HepG2 (cell line): ENCODE measurements around the gene CHMP6. TPM values are rescaled to one million over a fixed set of nuclear protein-coding genes. Genes with fewer than 3 reads are reported as not detected.

ENCODE experiments used
- CBX5 ChIP-seq: sonication (generic); formaldehyde crosslinking; IDR thresholded peaks from 2 replicates; pipeline ENCODE4 v1.4.0; 2020; ENCODE audit warnings: missing genetic modification reagents, borderline replicate concordance
- CREBL2 ChIP-seq: sonication (generic); formaldehyde crosslinking; IDR thresholded peaks from 2 replicates; pipeline ENCODE4 v1.8.1; 2023; ENCODE audit warnings: missing genetic modification reagents, mild to moderate bottlenecking, borderline replicate concordance
- DZIP1 ChIP-seq: sonication (generic); formaldehyde crosslinking; IDR thresholded peaks from 2 replicates; pipeline ENCODE4 v1.5.0; 2020; ENCODE audit warnings: mild to moderate bottlenecking, missing genetic modification reagents
- ELF1 ChIP-seq: sonication (generic); formaldehyde crosslinking; IDR thresholded peaks from 2 replicates; pipeline ENCODE4 v1.4.0; 2020; ENCODE audit warnings: missing genetic modification reagents
- EZH2 ChIP-seq: conservative IDR thresholded peaks from 2 replicates; pipeline ENCODE4 v1.6.1; 2012; ENCODE audit warnings: mild to moderate bottlenecking, low read depth, low read length, moderate library complexity
- GABPA ChIP-seq, 2 experiments: IDR thresholded peaks; 2 replicates each; pipeline ENCODE4 v1.6.1; 2011 to 2016; ENCODE audit warnings: low read depth in 2 of 2, low read length in 1 of 2, missing biosample characterization in 1 of 2, missing genetic modification characterization in 1 of 2
- HOXA3 ChIP-seq: sonication (generic); formaldehyde crosslinking; IDR thresholded peaks from 2 replicates; pipeline ENCODE4 v1.5.0; 2020; ENCODE audit warnings: missing genetic modification reagents
- KMT2A ChIP-seq: sonication (generic); formaldehyde crosslinking; IDR thresholded peaks from 2 replicates; pipeline ENCODE4 v1.4.0; 2020; ENCODE audit warnings: missing genetic modification reagents
- MAFK ChIP-seq, 2 experiments: IDR thresholded peaks in 1 of 2; conservative IDR thresholded peaks in 1 of 2; 2 replicates each; pipeline ENCODE4 v1.6.1; 2011; ENCODE audit warnings: improper control_type of control experiment in 2 of 2, low read length in 2 of 2
- MIER2 ChIP-seq: IDR thresholded peaks from 2 replicates; pipeline ENCODE4 v1.6.1; 2016; ENCODE audit warnings: missing biosample characterization, missing genetic modification reagents
- MYNN ChIP-seq: sonication (generic); formaldehyde crosslinking; IDR thresholded peaks from 2 replicates; pipeline ENCODE4 v1.4.0; 2020; ENCODE audit warnings: mild to moderate bottlenecking, low read depth, missing genetic modification reagents
- NRL ChIP-seq: sonication (generic); formaldehyde crosslinking; IDR thresholded peaks from 2 replicates; pipeline ENCODE4 v1.5.0; 2020; ENCODE audit warnings: missing genetic modification reagents, mild to moderate bottlenecking, moderate library complexity, borderline replicate concordance
- PHF8 ChIP-seq: sonication (generic); formaldehyde crosslinking; IDR thresholded peaks from 2 replicates; pipeline ENCODE4 v1.5.0; 2020; ENCODE audit warnings: missing genetic modification reagents
- SPEN ChIP-seq: sonication (generic); formaldehyde crosslinking; IDR thresholded peaks from 2 replicates; pipeline ENCODE4 v1.5.1; 2020; ENCODE audit warnings: low read depth, mild to moderate bottlenecking, missing genetic modification reagents
- SRSF4 ChIP-seq: fragments of 200-400 bp; formaldehyde crosslinking; IDR thresholded peaks from one replicate; pipeline ENCODE4 v1.6.1; 2018; ENCODE audit warnings: mild to moderate bottlenecking, low read depth, low read length, moderate library complexity; ENCODE audit not compliant: poor library complexity, severe bottlenecking
- TARDBP ChIP-seq: sonication (generic); formaldehyde crosslinking; IDR thresholded peaks from 2 replicates; pipeline ENCODE4 v1.8.0; 2022; ENCODE audit warnings: mild to moderate bottlenecking, missing genetic modification reagents
- TGIF2 ChIP-seq: IDR thresholded peaks from 2 replicates; pipeline ENCODE4 v1.6.1; 2016; ENCODE audit warnings: control low read depth, missing compliant biosample characterization
- ZBTB4 ChIP-seq: sonication (generic); formaldehyde crosslinking; IDR thresholded peaks from 2 replicates; pipeline ENCODE4 v1.4.0; 2020; ENCODE audit warnings: missing genetic modification reagents, mild to moderate bottlenecking, borderline replicate concordance
- ZFP91 ChIP-seq: sonication (generic); formaldehyde crosslinking; IDR thresholded peaks from 2 replicates; pipeline ENCODE4 v1.9.0; 2022; ENCODE audit warnings: missing genetic modification reagents, mild to moderate bottlenecking, borderline replicate concordance
- ZNF138 ChIP-seq: sonication (generic); formaldehyde crosslinking; IDR thresholded peaks from 2 replicates; pipeline ENCODE4 v1.5.0; 2020; ENCODE audit warnings: mild to moderate bottlenecking, low read depth, missing genetic modification reagents
- ZSCAN21 ChIP-seq: sonication (generic); formaldehyde crosslinking; IDR thresholded peaks from 2 replicates; pipeline ENCODE4 v1.8.0; 2022; ENCODE audit warnings: mild to moderate bottlenecking, missing genetic modification reagents, moderate library complexity, borderline replicate concordance
- polyA plus RNA-seq, 8 experiments: library from polyadenylated mRNA; depleted of rRNA in 3 of 8; stranded (reverse) in 7 of 8; unstranded in 1 of 8; fragments of >200 nt; fragmentation: Illumina TruSeq in 4 of 8; extraction: Trizol in 4 of 8; gene quantifications; 2 replicates each; pipeline versions ENCODE4 v1.2.1 to v1.2.3, GENCODE V29; 2011 to 2016; ENCODE audit warnings: low read depth in 4 of 8, missing spikeins in 1 of 8, mixed read lengths in 1 of 8; ENCODE audit not compliant: insufficient read depth in 1 of 8
- total RNA-seq, 5 experiments: library from RNA; depleted of rRNA; stranded (reverse); fragments of >200 nt; fragmentation: Illumina TruSeq; extraction: Trizol; gene quantifications; 2 replicates each; pipeline ENCODE4 v1.2.3, GENCODE V29; 2016; ENCODE audit warnings: low read depth in 1 of 5

CHMP6 gene
- total and polyA plus RNA-seq, 2 of the 13 experiments (the other 11 are each of a cell fraction or from before 2014, with no cell fraction given): 11.1 to 24.2 TPM

- peak; percentile 86; the same call in 1 of the 2 replicates for TF ChIP-seq DZIP1 (CRISPR knock-in tag)
- TF ChIP-seq ELF1 (CRISPR knock-in tag): 0 out of 2 replicates have a peak, but pooled peaks have one; percentile 11
- TF ChIP-seq MAFK (conservative IDR thresholded peaks at IDR 0.05 in 1 of 2, IDR thresholded peaks at IDR 0.05 in 1 of 2; ENCODE audit: low read length in 2 of 2): 0 out of 4 replicates have a peak, but pooled peaks have one; percentile 4 to 12
- TF ChIP-seq EZH2: peak; percentile 66; the same call in 1 of the 2 replicates
- peak; percentile 32; the same call in 1 of the 2 replicates for TF ChIP-seq ZSCAN21 (CRISPR knock-in tag)
- TF ChIP-seq TGIF2 (CRISPR knock-in tag): no peak
- 0 out of 2 replicates have a peak, but pooled peaks have one; percentile 75 for TF ChIP-seq NRL
- TF ChIP-seq GABPA (IDR thresholded peaks at IDR 0.05; ENCODE audit: low read depth, low read length): no peak
- no peak for TF ChIP-seq GABPA (CRISPR knock-in tag; IDR thresholded peaks at IDR 0.05; ENCODE audit: low read depth)
- 0 out of 2 replicates have a peak, but pooled peaks have one; percentile 38 for TF ChIP-seq KMT2A (CRISPR knock-in tag)
- 0 out of 2 replicates have a peak, but pooled peaks have one; percentile 21 for TF ChIP-seq CBX5 (CRISPR knock-in tag)
- no peak for TF ChIP-seq SRSF4
- TF ChIP-seq SPEN (CRISPR knock-in tag): peak; percentile 61; the same call in 1 of the 2 replicates
- TF ChIP-seq MYNN (CRISPR knock-in tag): 0 out of 2 replicates have a peak, but pooled peaks have one; percentile 30
- TF ChIP-seq CREBL2 (CRISPR knock-in tag): no peak
- TF ChIP-seq HOXA3: 0 out of 2 replicates have a peak, but pooled peaks have one; percentile 22
- peak; percentile 19; the same call in 1 of the 2 replicates for TF ChIP-seq ZBTB4 (CRISPR knock-in tag)
- no peak for TF ChIP-seq ZNF138 (CRISPR knock-in tag)
- TF ChIP-seq MIER2: 0 out of 2 replicates have a peak, but pooled peaks have one; percentile 26
- TF ChIP-seq PHF8 (CRISPR knock-in tag): 0 out of 2 replicates have a peak, but pooled peaks have one; percentile 16
- 0 out of 2 replicates have a peak, but pooled peaks have one; percentile 21 for TF ChIP-seq TARDBP (CRISPR knock-in tag)
- TF ChIP-seq ZFP91 (CRISPR knock-in tag): 0 out of 2 replicates have a peak, but pooled peaks have one; percentile 33
These were observed 3.6 kb upstream of the CHMP6 start (continued) for GRCh38 chr17:80987941-80988461.
